H1 (cell line): Measurements from ENCODE around the gene GCK. TPM values are rescaled to one million over a fixed set of nuclear protein-coding genes. Genes with fewer than 3 reads are reported as not detected.

ENCODE experiments used
- polyA plus RNA-seq, 7 experiments: library from polyadenylated mRNA; depleted of rRNA in 3 of 7; stranded (reverse) in 5 of 7; unstranded in 2 of 7; fragments of >200 nt in 5 of 7; fragments of 200-250 nt in 2 of 7; gene quantifications; 1 replicate in 5 of 7; 2 replicates in 1 of 7; 4 replicates in 1 of 7; pipeline versions ENCODE4 v1.2.1 to v1.2.3, GENCODE V29; 2011 to 2013; ENCODE audit warnings: missing spikeins in 2 of 7, mixed read lengths in 2 of 7
- total RNA-seq: library from RNA; stranded (reverse); fragmentation: NEBNext Ultra II Directional; extraction: Animal tissue kit (Norgen Biotek cat#: 25700); gene quantifications from 2 replicates; pipeline ENCODE4 v1.2.1, GENCODE V29; 2021
- TF ChIP-seq, protein P1 (sequence below), 3 experiments: IDR thresholded peaks; 1 replicate in 2 of 3; 2 replicates in 1 of 3; pipeline versions ENCODE4 v1.5.1 to v1.6.1; 2011; ENCODE audit warnings: low read length in 3 of 3, mild to moderate bottlenecking in 3 of 3, inconsistent platforms in 2 of 3, low read depth in 1 of 3, moderate library complexity in 1 of 3; ENCODE audit not compliant: insufficient read depth in 1 of 3; ENCODE audit errors: control extremely low read depth in 1 of 3

The GCK gene
- total and polyA plus RNA-seq, 2 of the 8 experiments (the other 6 are each of a cell fraction or from before 2014, with no cell fraction given): 2.4 to 4.9 TPM

DNA sequence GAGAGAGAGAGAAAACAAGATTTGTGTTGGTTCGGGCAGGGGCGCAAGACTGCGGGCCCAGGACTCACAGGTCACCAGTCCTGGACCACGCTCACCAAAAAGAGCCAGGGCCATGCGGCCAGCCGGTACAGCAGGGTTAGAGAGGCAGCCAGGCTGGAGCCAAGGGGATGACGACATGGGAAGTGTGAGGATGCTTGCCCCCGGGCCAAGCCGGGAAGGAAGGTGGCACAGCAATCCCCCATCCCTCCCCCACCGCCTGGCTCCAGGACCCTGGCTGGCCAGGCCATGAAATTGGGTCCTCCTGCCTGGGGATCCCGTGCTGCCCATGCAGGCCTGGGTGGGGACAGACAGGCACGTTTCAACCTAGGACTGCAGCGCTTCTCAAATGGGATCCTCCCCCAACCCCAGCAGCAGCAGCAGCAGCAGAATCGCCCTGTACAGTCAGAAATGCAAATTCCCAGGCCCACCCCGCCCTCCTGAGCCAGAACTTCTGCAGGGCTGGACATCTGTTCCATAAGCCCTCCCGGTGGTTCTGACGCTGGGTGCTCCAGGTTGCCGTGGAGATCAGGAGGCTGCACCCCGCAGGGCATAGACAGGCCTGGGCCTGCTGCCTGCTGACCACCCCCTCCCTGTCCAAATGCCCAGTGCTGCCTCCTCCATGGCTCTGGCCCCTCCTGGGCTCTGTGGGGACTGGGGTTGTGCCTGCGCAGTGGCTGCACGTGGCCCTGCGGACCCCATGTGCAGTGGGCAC lies 46.5 kb upstream of the GCK start (continued):
- TF ChIP-seq, protein P1, sequence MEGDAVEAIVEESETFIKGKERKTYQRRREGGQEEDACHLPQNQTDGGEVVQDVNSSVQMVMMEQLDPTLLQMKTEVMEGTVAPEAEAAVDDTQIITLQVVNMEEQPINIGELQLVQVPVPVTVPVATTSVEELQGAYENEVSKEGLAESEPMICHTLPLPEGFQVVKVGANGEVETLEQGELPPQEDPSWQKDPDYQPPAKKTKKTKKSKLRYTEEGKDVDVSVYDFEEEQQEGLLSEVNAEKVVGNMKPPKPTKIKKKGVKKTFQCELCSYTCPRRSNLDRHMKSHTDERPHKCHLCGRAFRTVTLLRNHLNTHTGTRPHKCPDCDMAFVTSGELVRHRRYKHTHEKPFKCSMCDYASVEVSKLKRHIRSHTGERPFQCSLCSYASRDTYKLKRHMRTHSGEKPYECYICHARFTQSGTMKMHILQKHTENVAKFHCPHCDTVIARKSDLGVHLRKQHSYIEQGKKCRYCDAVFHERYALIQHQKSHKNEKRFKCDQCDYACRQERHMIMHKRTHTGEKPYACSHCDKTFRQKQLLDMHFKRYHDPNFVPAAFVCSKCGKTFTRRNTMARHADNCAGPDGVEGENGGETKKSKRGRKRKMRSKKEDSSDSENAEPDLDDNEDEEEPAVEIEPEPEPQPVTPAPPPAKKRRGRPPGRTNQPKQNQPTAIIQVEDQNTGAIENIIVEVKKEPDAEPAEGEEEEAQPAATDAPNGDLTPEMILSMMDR (IDR thresholded peaks at IDR 0.05; ENCODE audit: control extremely low read depth in 1 of 3, insufficient read depth in 1 of 3, low read depth in 1 of 3, low read length in 3 of 3): no peak
